PC-9 (cell line): ENCODE results near the gene POTEF. TPM values are rescaled to one million over a fixed set of nuclear protein-coding genes. Genes with fewer than 3 reads are reported as not detected.
"Not testable (repeated sequence)": the region's sequence is repeated elsewhere in the genome, so short reads cannot be mapped to it uniquely, and the experiment has no call there.

Experiments used
- Bru-seq: library from RNA; stranded (reverse); fragments of 400-500 nt; gene quantifications from one replicate; lab custom pipeline; 2021; lab: Mats Ljungman, UMichigan
- BruChase-seq, 2 experiments: library from RNA; stranded (reverse); fragments of 400-500 nt; gene quantifications; one replicate each; lab custom pipeline; 2021; lab: Mats Ljungman, UMichigan
- BruUV-seq: library from RNA; stranded (reverse); fragments of 400-500 nt; replicated peaks from 2 replicates; lab custom pipeline; 2021; lab: Mats Ljungman, UMichigan
- CTCF ChIA-PET: fragments of 300-600 bp; sonication (Branson Sonifier 250); formaldehyde crosslinking; loops from one replicate; lab custom pipeline; 2022; ENCODE audit warnings: antibody characterized with exemption; lab: Charles Lee
- POLR2A ChIA-PET: fragments of 300-600 bp; sonication (Branson Sonifier 250); formaldehyde crosslinking; loops from one replicate; lab custom pipeline; 2022; ENCODE audit warnings: antibody characterized with exemption; ENCODE audit not compliant: unreplicated experiment; lab: Charles Lee
- DNase-seq, 2 experiments: peaks; one replicate each; pipeline versions ENCODE4 v3.0.0 to v3.0.0-alpha.2; 2015 to 2022; ENCODE audit warnings: mixed read lengths in 1 of 2
- H2AFZ ChIP-seq: fragments of 200-600 bp; sonication (generic); 2 replicates; pipeline ENCODE4 v1.8.1; 2017; ENCODE audit warnings: antibody characterized with exemption
- H3F3A ChIP-seq: fragments of 200-600 bp; sonication (generic); 2 replicates; pipeline ENCODE4 v1.8.1; 2017; ENCODE audit warnings: antibody characterized with exemption, mild to moderate bottlenecking, low read depth; ENCODE audit not compliant: insufficient read depth
- H3K27ac ChIP-seq: fragments of 200-600 bp; sonication (generic); 2 replicates; pipeline ENCODE4 v1.6.1; 2016; ENCODE audit warnings: mixed run types
- H3K27me3 ChIP-seq: fragments of 200-600 bp; sonication (generic); 2 replicates; pipeline ENCODE4 v1.6.1; 2016; ENCODE audit warnings: low read depth, mixed run types; ENCODE audit not compliant: insufficient read depth
- H3K36me3 ChIP-seq: fragments of 200-600 bp; sonication (generic); 2 replicates; pipeline ENCODE4 v1.6.1; 2016; ENCODE audit warnings: low read depth, mixed run types
- H3K4me1 ChIP-seq: fragments of 200-600 bp; sonication (generic); replicated peaks from 2 replicates; pipeline ENCODE4 v1.6.1; 2016; ENCODE audit warnings: mixed run types; ENCODE audit not compliant: insufficient read depth
- H3K4me2 ChIP-seq: fragments of 200-600 bp; sonication (generic); 2 replicates; pipeline ENCODE4 v1.6.1; 2017; ENCODE audit warnings: mixed run types
- H3K4me3 ChIP-seq: fragments of 200-600 bp; sonication (generic); 2 replicates; pipeline ENCODE4 v1.6.1; 2016; ENCODE audit warnings: mixed run types
- H3K79me2 ChIP-seq: fragments of 200-600 bp; sonication (generic); 2 replicates; pipeline ENCODE4 v1.6.1; 2017; ENCODE audit warnings: low read depth, mixed run types
- H3K9me2 ChIP-seq: fragments of 200-600 bp; sonication (generic); 2 replicates; pipeline ENCODE4 v1.8.1; 2017; ENCODE audit warnings: mild to moderate bottlenecking; ENCODE audit not compliant: insufficient read depth
- H3K9me3 ChIP-seq: fragments of 200-600 bp; sonication (generic); 2 replicates; pipeline ENCODE4 v1.8.1; 2016; ENCODE audit warnings: low read depth; ENCODE audit not compliant: insufficient read depth
- H4K20me1 ChIP-seq: fragments of 200-600 bp; sonication (generic); 2 replicates; pipeline ENCODE4 v1.8.1; 2017; ENCODE audit not compliant: insufficient read depth
- EZH2 ChIP-seq: fragments of 200-600 bp; sonication (generic); IDR thresholded peaks from 2 replicates; pipeline ENCODE4 v1.8.0; 2017; ENCODE audit warnings: antibody characterized with exemption, low read depth
- intact Hi-C: fragments of 100-400 bp; cut with micrococcal nuclease; formaldehyde crosslinking; loops from one replicate; pipeline ENCODE4 v1.10.0; 2022; ENCODE audit not compliant: unreplicated experiment
- long read RNA-seq: library from polyadenylated mRNA; stranded (forward); transcript quantifications from one replicate; pipeline ENCODE4 v2.0.0, GENCODE V29; 2022
- total RNA-seq: library from RNA; stranded (reverse); gene quantifications from 2 replicates; pipeline ENCODE4 v1.2.3, GENCODE V29; 2021
- TF ChIP-seq, protein P1 (sequence below): fragments of 200-600 bp; sonication (generic); conservative IDR thresholded peaks from 2 replicates; pipeline ENCODE4 v1.6.1; 2017; ENCODE audit warnings: mixed run types, antibody characterized with exemption, mild to moderate bottlenecking, moderate library complexity

Gene POTEF
- total RNA-seq = not detected in 2 replicates
- percentile 2 among the genes with signal in this experiment for Bru-seq, nascent RNA
- percentile 2 among the genes with signal in this experiment for BruChase-seq, experiment 1, labeled RNA remaining after a 2-hour chase
- not detected for BruChase-seq, experiment 2, labeled RNA remaining after a 6-hour chase
- long read RNA-seq = 0 reads

DNA sequence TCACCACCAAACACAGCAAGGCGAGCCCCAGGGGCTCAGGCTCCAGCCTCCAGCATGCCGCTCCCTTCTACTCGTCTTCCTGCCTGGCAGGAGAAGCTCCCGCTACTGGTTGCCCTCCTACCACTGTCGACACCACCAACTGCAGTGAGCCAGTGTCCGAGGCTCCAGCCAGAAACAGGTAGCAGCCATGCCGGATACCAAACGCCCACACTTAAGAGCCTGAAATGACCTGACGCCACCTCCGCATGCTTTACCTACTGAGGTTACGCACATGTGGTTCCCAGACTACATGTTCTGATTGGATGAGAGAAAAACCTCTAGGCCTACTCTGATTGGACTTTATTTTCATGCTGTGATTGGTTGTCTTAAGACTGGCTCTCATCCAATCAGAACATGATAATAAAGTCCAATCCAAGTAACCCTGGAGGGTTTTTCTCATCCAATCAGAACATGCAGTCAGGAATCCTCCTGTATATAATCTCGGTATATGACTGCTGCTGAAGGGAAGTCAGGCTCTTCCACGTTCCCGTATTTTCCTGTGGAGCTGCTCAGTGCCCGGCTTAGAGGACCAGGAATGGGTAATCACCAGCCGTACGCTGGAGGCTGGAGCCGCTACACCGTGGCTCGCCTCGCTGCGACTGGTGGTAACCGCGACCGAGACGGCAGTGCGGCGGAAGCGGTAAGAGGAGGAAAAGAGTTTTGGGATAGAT, at the start of gene POTEF:
POTEF (minus strand) TSS at position 103 of the 710 bp plus-strand sequence. CDS start 8,707 bp downstream, outside the sequence.
- H3K4me2 ChIP-seq, H3K79me2 ChIP-seq, POLR2A ChIA-PET, CTCF ChIA-PET, DNase-seq, H3K36me3 ChIP-seq, H3K4me1 ChIP-seq, intact Hi-C loops, H3K9me2 ChIP-seq, H3K27ac ChIP-seq, H3F3A ChIP-seq, H3K9me3 ChIP-seq, H2AFZ ChIP-seq, H4K20me1 ChIP-seq, BruUV-seq, H3K4me3 ChIP-seq: not testable (repeated sequence)
- H3K27me3 ChIP-seq = peaks cover 18% of the 10 kb centered on the region

DNA sequence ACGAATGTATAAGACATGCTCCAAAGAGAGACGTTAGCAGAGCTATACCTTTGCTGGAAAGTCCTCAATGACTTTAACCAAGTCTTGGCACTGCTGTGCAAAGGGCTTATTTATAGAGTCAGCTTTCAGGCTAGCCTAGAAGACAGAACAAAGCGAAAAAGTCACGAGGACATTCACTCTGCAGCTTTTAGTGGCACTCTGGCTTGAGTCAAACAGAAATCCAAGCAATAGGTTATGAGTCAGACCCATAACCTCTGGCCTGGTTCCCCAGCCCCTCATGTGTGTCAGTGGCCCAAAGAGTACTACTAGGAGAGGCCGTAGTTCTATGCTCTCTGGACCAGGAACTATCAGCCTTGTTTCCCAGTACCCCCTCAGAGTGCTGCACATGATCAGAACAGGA, 45.8 kb upstream of the POTEF start:
- H3K9me2 ChIP-seq, H2AFZ ChIP-seq, H3K9me3 ChIP-seq, DNase-seq, H3K27me3 ChIP-seq, intact Hi-C loops, H3K27ac ChIP-seq, H3K4me2 ChIP-seq, H3F3A ChIP-seq, H4K20me1 ChIP-seq, CTCF ChIA-PET, H3K4me1 ChIP-seq, BruUV-seq, H3K36me3 ChIP-seq, POLR2A ChIA-PET, H3K4me3 ChIP-seq: not testable (repeated sequence)
- H3K79me2 ChIP-seq = peaks cover 33% of the 10 kb centered on the region

DNA sequence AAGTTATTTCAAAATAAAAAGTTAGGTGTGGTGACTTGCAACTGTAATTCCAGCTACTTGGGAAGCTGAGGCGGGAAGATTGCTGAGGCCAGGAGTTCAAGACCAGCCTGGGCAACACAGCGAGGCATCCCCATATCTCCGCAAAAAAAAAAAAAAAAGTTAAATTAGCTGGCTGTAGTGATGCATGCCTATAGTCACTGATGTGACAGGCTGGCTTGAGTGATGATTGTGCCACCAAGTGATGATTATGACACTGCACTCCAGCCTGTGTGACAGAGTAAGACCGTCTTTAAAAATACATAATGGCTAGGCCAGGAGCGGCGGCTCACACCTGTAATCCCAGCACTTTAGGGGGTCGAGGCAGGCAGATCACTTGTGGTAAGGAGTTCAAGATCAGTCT, 40.9 kb upstream of the POTEF start:
- TF ChIP-seq EZH2 = no peak
- TF ChIP-seq, protein P1, sequence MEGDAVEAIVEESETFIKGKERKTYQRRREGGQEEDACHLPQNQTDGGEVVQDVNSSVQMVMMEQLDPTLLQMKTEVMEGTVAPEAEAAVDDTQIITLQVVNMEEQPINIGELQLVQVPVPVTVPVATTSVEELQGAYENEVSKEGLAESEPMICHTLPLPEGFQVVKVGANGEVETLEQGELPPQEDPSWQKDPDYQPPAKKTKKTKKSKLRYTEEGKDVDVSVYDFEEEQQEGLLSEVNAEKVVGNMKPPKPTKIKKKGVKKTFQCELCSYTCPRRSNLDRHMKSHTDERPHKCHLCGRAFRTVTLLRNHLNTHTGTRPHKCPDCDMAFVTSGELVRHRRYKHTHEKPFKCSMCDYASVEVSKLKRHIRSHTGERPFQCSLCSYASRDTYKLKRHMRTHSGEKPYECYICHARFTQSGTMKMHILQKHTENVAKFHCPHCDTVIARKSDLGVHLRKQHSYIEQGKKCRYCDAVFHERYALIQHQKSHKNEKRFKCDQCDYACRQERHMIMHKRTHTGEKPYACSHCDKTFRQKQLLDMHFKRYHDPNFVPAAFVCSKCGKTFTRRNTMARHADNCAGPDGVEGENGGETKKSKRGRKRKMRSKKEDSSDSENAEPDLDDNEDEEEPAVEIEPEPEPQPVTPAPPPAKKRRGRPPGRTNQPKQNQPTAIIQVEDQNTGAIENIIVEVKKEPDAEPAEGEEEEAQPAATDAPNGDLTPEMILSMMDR = no peak
- Histone ChIP-seq H3K4me3 (no peak overlapping the region), H3F3A (no peaks in the 10 kb centered on the region), H3K4me1 (no peaks in the 10 kb centered on the region), H3K79me2 (no peaks in the 10 kb centered on the region), H3K4me2 (no peak overlapping the region), H3K36me3 (peaks cover 5% of the 10 kb centered on the region; the same call in 1 of the 2 replicates), H2AFZ (no peak overlapping the region), H4K20me1 (no peaks in the 10 kb centered on the region), H3K27ac (no peak overlapping the region), H3K27me3 (no peaks in the 10 kb centered on the region), H3K9me3 (no peaks in the 10 kb centered on the region), H3K9me2 (no peaks in the 10 kb centered on the region)
- ChIA-PET POLR2A (no interaction called here), CTCF (no interaction called here)
- no peak for DNase-seq
- intact Hi-C loops = no loop called here
- no TSS peak for BruUV-seq

- H3K4me2 ChIP-seq, H3K9me2 ChIP-seq, H3K36me3 ChIP-seq, H3K4me1 ChIP-seq, DNase-seq, CTCF ChIA-PET, H3K9me3 ChIP-seq, H2AFZ ChIP-seq, H3K27ac ChIP-seq, BruUV-seq, H4K20me1 ChIP-seq, intact Hi-C loops, POLR2A ChIA-PET, H3K27me3 ChIP-seq, H3K79me2 ChIP-seq, H3F3A ChIP-seq, H3K4me3 ChIP-seq: not testable (repeated sequence)
Observed at GRCh38 chr2:130169163-130169562, 40.1 kb upstream of the POTEF start.

- H3K27me3 ChIP-seq, H3K9me3 ChIP-seq, DNase-seq, H3K9me2 ChIP-seq, H4K20me1 ChIP-seq, H3K4me3 ChIP-seq, H3F3A ChIP-seq, H3K4me1 ChIP-seq, POLR2A ChIA-PET, H3K27ac ChIP-seq, H3K79me2 ChIP-seq, H2AFZ ChIP-seq, BruUV-seq, H3K36me3 ChIP-seq, intact Hi-C loops, CTCF ChIA-PET, H3K4me2 ChIP-seq: not testable (repeated sequence)
Observed at GRCh38 chr2:130166611-130167010, 37.6 kb upstream of the POTEF start.
